Measurements from ENCODE around the gene CINP. TPM values are rescaled to one million over a fixed set of nuclear protein-coding genes. Genes with fewer than 3 reads are reported as not detected.
"Not testable (repeated sequence)": the region's sequence is repeated elsewhere in the genome, so short reads cannot be mapped to it uniquely, and the experiment has no call there.

Gene CINP
- polyA plus RNA-seq, 5 donors: 36.2 to 45.1 (median 39.7) TPM

GRCh38 chr14:102321456-102322422, 41.0 kb downstream of the CINP start:
- DNase-seq: no peak

- no peak for DNase-seq
These were observed 41.8 kb downstream of the CINP start for GRCh38 chr14:102320671-102321455.

GRCh38 chr14:102320033-102320660, 42.5 kb downstream of the CINP start:
- peak in 1 of 2 donors; percentile 38 for DNase-seq

- peak; percentile 87 to 90 for DNase-seq
These were observed 43.2 kb downstream of the CINP start, which contains the start of gene ZNF839 for GRCh38 chr14:102319351-102320032. Gene ZNF839, plus strand, starts transcription at chr14:102319746. Its CDS starts 20 bp downstream, at chr14:102319766.

GRCh38 chr14:102318781-102319276, 43.9 kb downstream of the CINP start:
- DNase-seq: no peak

- no peak for DNase-seq
These were observed 45.0 kb downstream of the CINP start for GRCh38 chr14:102317564-102318248.

GRCh38 chr14:102316743-102317563, 45.7 kb downstream of the CINP start:
- DNase-seq: peak; percentile 90 to 92

- DNase-seq: no peak
These were observed 46.4 kb downstream of the CINP start for GRCh38 chr14:102316338-102316742.

- DNase-seq: no peak
These were observed 47.6 kb downstream of the CINP start for GRCh38 chr14:102315121-102315520.

GRCh38 chr14:102314242-102315011, 48.3 kb downstream of the CINP start:
- peak; percentile 79 to 86 for DNase-seq

- DNase-seq: peak; percentile 99
These were observed 57.8 kb downstream of the CINP start, which contains the start of gene MOK for GRCh38 chr14:102304611-102305506. Gene MOK, minus strand, starts transcription at chr14:102305164. Its CDS starts 196 bp downstream, at chr14:102304968.

- DNase-seq: no peak
These were observed 59.0 kb downstream of the CINP start for GRCh38 chr14:102303664-102304063.

- DNase-seq: not testable (repeated sequence)
These were observed 64.2 kb downstream of the CINP start for GRCh38 chr14:102298303-102299070.

Measured in right lung (tissue), 5 donors.